GM12874 (cell line): ENCODE measurements around the gene SLC1A1.

Source experiments
- TF ChIP-seq, protein P1 (sequence below): IDR thresholded peaks from 2 replicates; pipeline ENCODE4 v1.5.1; 2011; ENCODE audit warnings: low read depth, mild to moderate bottlenecking, control low read depth, low read length, moderate library complexity; ENCODE audit not compliant: insufficient read depth

The SLC1A1 gene

DNA sequence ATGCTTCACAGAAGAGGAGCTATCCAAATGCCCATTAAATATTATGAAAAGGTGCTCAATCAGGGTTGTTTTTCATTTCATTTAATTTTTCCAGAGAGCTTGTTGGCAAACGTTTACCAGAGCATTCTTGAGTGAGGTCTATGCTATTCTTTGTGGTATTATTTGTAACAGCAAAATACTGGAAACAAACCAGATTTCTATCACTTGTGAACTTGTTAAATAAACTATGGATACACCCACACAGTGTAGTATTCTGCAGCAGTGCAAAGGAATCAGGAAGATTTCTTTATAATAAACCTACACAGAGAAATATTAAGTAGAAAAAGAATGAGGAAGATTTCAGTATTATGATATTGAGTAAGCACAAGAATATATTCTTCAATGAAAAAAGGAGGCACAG lies 15.0 kb upstream of the SLC1A1 start:
- TF ChIP-seq, protein P1, sequence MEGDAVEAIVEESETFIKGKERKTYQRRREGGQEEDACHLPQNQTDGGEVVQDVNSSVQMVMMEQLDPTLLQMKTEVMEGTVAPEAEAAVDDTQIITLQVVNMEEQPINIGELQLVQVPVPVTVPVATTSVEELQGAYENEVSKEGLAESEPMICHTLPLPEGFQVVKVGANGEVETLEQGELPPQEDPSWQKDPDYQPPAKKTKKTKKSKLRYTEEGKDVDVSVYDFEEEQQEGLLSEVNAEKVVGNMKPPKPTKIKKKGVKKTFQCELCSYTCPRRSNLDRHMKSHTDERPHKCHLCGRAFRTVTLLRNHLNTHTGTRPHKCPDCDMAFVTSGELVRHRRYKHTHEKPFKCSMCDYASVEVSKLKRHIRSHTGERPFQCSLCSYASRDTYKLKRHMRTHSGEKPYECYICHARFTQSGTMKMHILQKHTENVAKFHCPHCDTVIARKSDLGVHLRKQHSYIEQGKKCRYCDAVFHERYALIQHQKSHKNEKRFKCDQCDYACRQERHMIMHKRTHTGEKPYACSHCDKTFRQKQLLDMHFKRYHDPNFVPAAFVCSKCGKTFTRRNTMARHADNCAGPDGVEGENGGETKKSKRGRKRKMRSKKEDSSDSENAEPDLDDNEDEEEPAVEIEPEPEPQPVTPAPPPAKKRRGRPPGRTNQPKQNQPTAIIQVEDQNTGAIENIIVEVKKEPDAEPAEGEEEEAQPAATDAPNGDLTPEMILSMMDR = no peak

DNA sequence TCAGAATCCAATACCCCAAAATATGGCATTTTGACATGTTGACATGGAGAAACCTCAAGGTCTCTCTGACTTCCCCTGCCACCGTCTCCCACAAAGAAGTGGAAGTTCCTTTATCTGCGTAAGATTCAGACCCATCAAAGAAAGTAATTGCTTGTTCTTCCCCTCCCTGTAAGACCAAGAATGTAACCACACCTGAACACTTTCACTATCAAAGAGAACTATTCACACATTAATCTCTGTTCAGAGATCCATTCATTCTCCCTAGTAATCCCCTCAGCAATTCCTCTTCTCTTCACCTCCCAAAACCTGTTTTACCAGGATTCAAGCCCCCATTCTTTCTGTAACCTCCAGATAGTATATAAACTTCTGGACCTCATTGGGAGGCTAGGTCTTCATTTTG lies 4.1 kb upstream of the SLC1A1 start:
- TF ChIP-seq, protein P1 = no peak

DNA sequence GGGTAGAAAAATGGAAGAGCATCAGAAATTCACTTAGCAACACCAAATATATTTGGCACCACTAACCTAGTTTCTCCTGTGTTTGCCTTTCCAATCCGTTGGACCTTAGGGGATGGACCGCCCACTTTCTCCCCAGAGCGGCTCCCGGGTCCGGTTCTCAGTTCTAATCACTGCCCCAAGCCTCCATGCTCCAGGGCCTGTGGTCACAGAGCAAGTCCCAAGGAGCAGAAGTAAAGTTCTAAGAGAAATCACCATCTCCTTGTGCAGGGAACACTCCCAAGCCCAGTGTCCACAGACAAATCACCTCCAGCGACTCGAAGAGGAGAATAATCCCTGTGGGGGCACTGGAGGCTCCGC lies 728 bp upstream of the SLC1A1 start:
- TF ChIP-seq, protein P1 = no peak

DNA sequence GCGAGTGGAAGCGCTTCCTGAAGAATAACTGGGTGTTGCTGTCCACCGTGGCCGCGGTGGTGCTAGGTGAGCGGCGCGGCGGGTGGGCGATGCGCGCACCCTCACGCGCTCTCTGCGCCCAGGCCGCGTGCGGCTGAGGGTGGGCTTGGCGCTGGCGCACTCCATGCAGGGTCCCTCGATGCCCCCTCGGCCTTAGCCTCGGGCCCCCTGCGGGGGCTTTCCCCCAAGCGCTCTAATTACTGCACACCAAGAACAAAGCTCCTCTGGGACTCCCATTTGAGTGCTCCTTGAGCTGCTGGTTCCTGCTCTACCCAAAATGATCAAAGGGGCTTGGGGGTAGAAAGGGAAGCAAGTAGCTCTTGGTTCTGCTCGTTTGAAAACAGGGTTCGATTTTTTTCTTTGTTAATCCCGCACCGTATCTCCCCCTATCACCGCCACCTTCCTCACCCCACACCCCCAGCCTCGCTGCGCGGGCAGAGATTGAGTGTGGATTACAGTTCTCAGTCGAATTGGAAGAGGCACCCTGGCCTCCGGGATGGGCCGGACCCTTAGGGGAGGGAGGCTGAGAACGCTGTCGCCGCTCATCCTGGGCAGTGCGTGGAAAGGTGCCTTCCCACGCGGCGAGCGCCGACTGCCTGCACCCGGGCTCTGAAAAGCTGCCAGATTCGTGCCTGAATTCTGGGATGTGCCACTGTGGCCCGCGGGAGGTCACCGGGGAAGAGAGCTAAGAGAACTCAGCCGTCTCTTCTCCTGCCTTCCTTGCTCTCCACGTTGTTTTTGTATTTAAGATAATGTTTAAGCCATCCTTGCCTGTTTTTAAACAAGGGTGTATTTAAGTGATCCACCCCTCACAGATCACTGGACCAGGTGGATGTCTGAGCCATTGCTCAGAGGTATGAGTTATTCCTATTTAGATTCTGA lies 697 bp downstream of the SLC1A1 start:
- TF ChIP-seq, protein P1 = no peak

DNA sequence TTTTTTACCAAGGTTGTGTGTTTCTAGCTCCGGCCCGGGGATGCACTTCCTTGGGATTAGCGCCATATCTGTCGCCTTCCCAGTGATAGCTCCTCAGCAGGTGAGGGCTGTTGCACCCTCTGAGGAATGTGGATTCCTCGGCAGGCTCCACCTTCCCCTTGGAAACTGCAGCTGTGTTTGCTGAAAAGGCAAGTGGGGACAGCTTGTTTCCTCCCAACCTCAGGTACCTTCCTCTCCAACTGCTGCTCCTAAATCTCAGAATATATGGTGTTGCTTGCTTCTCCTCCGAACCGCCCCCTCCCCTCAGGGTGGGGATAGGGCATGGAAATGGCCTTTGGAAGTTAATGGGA lies 1.3 kb downstream of the SLC1A1 start:
- TF ChIP-seq, protein P1 = no peak

DNA sequence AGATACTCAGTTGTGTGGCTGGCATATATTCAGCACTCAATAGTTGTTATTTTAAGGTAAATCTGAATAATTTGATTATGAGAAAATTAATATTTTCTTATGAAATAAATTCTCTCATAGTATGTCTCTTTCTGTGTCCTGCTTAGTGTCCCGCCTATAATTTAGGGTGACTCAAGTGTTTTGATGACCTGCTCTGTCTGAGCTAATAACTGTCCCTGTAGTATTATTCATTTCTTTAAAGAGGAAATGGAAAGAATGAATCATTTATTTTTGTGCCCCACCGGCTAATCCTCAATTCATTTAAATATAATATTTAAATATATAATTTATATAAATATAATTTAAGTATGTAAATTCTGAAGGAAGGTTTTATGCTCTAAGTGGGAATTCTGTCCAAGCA lies 4.1 kb downstream of the SLC1A1 start:
- TF ChIP-seq, protein P1 = no peak

DNA sequence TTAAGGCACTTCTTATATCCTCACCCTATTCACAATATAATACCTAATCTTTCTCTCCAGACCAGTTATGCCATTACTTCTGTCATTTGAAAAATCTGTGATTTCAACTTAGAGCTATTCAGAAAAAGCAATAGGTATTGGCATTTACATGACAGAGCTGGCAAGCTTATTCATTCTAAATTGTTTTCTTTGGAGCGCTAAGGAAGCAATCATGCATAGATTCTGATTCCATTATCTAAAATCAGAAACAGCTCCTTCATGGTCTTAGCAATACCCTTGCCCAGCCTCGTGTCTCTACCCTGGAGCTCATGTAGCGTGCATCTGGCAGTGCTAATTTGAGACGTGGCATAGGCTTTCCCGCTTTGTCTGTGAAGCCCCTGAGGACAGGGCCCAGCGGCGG lies 4.5 kb downstream of the SLC1A1 start:
- TF ChIP-seq, protein P1 = no peak
